Skeletal muscle satellite cell (primary cell): ENCODE results near the gene METTL25.

Experiments
- H3K27me3 ChIP-seq: 2 replicates; pipeline ENCODE4 v1.7.0; 2013; ENCODE audit warnings: low read length; ENCODE audit not compliant: control insufficient read depth, insufficient read depth
- H3K36me3 ChIP-seq: 2 replicates; pipeline ENCODE4 v1.7.0; 2013; ENCODE audit warnings: mild to moderate bottlenecking, control low read depth, low read length; ENCODE audit not compliant: insufficient read depth
- H3K4me1 ChIP-seq: 2 replicates; pipeline ENCODE4 v1.7.0; 2013; ENCODE audit warnings: low read length; ENCODE audit not compliant: control insufficient read depth, insufficient read depth
- H3K4me2 ChIP-seq: 2 replicates; pipeline ENCODE4 v1.7.0; 2013; ENCODE audit warnings: mild to moderate bottlenecking, low read length
- H3K4me3 ChIP-seq: 2 replicates; pipeline ENCODE4 v1.7.0; 2013; ENCODE audit warnings: low read length
- H3K9ac ChIP-seq: 2 replicates; pipeline ENCODE4 v1.7.0; 2013; ENCODE audit warnings: mild to moderate bottlenecking, low read depth, low read length, moderate library complexity
- H3K9me3 ChIP-seq: replicated peaks from 2 replicates; pipeline ENCODE4 v1.7.0; 2013; ENCODE audit warnings: mild to moderate bottlenecking, control low read depth, low read length

Gene METTL25

DNA sequence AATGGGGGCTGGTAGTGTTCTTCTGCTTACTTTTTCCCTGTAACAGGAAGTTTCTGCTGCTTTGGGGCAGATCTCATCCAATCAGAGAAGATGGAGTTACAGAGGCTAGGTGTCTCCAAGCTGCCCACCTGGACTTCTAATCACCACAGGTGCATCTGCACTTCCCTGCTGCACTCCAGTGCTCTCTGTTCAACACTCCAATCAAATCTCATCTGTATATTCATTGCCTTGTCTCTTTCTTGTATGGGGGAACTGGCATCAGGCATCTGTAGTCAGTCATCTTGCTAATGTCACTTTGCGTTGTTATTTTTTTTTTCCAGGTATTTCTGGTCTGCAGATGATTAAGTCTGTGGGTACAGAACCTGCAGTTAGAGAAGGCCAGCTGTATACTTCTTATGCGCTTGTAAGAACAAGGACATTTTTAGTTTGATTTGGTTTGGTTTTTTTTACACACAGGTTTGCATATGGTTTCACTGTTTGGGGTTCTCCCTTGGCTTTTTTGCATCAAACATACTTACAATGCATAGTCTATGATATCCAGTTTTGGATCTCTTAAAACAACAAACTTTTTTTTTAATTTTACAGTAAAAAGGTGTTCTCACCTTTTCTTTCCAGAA lies 116.0 kb downstream of the METTL25 start:
- H3K36me3 ChIP-seq = no peaks in the 10 kb centered on the region
- H3K4me2 ChIP-seq = peak overlapping the region; percentile 26
- no peak overlapping the region for H3K4me3 ChIP-seq
- H3K27me3 ChIP-seq = no peaks in the 10 kb centered on the region
- H3K9me3 ChIP-seq = no peaks in the 10 kb centered on the region
- H3K9ac ChIP-seq = no peak overlapping the region
- peaks cover 17% of the 10 kb centered on the region for H3K4me1 ChIP-seq

DNA sequence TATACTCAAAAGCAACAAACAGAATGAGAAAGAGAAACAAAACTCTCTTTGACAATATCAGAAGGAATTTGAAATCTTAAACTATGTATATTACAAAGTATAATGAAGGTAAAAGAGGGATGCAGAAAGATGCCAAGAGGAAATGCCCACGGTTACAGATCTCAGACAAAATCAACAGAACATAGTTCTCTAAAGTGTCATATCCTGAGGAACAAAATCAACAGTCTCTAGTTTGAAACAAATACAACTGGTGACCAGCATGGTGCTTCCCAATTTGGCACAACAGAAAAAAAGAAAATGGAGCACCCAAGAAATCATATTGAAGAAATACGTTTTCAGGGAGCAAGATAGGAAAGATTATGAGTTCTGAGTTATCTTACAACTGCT lies 116.5 kb downstream of the METTL25 start:
- peak overlapping the region; percentile 26 for H3K4me2 ChIP-seq
- H3K27me3 ChIP-seq = no peaks in the 10 kb centered on the region
- H3K9ac ChIP-seq = no peak overlapping the region
- peaks cover 17% of the 10 kb centered on the region for H3K4me1 ChIP-seq
- H3K36me3 ChIP-seq = no peaks in the 10 kb centered on the region
- H3K4me3 ChIP-seq = no peak overlapping the region
- H3K9me3 ChIP-seq = no peaks in the 10 kb centered on the region

DNA sequence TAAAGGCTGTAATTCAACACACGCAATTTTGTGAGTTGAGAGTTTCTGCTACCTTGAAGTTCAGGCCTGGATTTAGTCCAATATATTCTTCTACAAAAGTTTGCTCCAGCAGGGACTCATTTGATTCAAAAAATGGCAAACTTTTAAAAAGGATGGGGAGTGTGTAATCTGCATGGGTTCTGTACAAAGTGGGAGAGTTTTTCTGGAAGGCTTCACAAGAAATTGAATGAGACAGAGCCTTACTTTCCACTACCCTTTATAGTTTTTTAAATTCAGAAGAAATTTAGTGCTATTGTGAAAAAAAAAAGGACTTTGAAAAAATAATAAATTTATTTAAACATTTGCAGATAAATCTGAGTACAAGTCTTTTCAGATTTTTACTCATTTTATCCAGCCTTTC lies 116.9 kb downstream of the METTL25 start:
- H3K4me1 ChIP-seq = peaks cover 17% of the 10 kb centered on the region
- no peaks in the 10 kb centered on the region for H3K27me3 ChIP-seq
- no peak overlapping the region for H3K9ac ChIP-seq
- H3K4me2 ChIP-seq = peak overlapping the region; percentile 26
- no peaks in the 10 kb centered on the region for H3K36me3 ChIP-seq
- no peak overlapping the region for H3K4me3 ChIP-seq
- H3K9me3 ChIP-seq = no peaks in the 10 kb centered on the region

DNA sequence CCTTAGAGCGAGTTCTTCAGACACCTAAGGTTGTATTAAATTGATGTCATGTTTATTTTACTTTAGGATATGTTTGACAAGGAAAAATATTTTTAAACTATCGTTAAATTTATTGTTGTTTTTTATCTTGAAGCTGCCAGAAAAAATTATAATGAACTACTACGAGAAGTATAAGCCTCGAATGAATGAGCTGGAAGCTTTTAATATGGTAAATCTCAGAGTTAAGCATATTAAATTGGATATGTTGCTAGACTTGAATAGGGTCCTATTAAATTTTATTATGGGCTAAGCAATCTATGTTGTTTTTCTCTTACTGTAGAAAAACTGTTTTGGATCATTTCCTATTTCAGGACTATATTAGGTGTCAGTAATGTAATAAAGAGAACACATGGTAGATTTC lies 118.2 kb downstream of the METTL25 start:
- Histone ChIP-seq H3K9me3 (no peaks in the 10 kb centered on the region), H3K4me1 (peaks cover 14% of the 10 kb centered on the region), H3K27me3 (no peaks in the 10 kb centered on the region), H3K9ac (no peak overlapping the region), H3K36me3 (no peaks in the 10 kb centered on the region), H3K4me2 (no peak overlapping the region), H3K4me3 (no peak overlapping the region)

DNA sequence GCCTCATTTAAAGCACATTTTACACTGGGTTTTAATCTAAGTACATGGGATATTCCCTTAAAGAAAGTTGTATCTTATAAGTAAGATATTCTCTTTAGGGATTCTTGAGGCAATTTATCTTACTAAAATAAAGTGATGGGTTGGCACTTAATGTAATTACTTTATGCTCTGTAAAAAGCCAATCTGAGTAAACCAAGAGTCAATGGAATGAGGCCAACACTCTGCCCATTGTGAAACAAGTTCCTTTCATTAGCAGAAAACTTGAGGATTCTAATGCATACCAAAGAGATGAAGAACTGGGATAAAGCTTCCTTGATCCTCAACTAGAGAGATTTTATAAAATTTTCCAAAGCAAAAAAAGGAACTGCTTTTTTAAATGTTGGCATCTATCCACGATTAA lies 121.2 kb downstream of the METTL25 start:
- Histone ChIP-seq H3K27me3 (no peaks in the 10 kb centered on the region), H3K36me3 (no peaks in the 10 kb centered on the region), H3K4me2 (no peak overlapping the region), H3K9ac (no peak overlapping the region), H3K9me3 (no peaks in the 10 kb centered on the region), H3K4me3 (no peak overlapping the region), H3K4me1 (peaks cover 9% of the 10 kb centered on the region)

DNA sequence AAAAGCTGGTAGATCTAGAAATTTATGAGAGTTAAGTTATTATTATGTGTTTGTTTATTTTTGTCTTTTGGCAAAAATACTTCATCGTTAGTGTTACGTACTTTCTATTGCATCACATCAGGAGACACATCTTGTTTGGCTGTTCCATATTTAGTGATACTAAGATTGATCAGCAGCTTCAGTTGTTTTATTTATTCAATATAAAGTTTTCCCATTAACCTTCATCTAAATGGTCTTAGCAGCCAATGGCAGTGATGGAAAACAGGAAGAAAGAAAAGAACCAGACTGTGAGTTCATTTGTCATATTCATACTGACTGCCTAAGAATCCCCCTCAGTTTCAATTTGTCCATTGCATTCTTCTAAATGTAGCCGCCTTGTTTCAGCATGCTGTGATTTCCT lies 122.3 kb downstream of the METTL25 start:
- H3K4me1 ChIP-seq = no peaks in the 10 kb centered on the region
- H3K9ac ChIP-seq = no peak overlapping the region
- H3K4me2 ChIP-seq = no peak overlapping the region
- no peaks in the 10 kb centered on the region for H3K9me3 ChIP-seq
- H3K36me3 ChIP-seq = no peaks in the 10 kb centered on the region
- H3K4me3 ChIP-seq = no peak overlapping the region
- H3K27me3 ChIP-seq = no peaks in the 10 kb centered on the region

DNA sequence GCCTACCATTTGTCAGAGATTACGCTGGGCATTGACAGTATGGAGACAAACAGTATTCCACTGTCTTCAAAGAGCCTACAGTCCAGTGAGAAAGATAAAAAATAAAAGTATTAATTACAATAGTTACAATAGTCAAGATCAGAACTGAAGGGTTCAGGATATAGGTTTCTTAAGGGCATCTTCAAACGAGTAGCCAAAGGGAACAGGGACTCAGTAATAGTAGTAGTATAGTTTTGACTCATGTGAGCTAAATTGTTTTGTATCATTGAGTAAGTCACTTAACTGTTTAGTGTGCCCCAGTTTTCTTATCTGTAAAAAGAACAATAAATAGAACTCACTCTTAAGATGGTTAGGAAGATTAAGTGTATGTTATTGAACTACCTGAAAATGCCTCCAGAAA lies 123.6 kb downstream of the METTL25 start:
- Histone ChIP-seq H3K4me2 (no peak overlapping the region), H3K4me3 (no peak overlapping the region), H3K9ac (no peak overlapping the region), H3K4me1 (peaks cover 3% of the 10 kb centered on the region), H3K36me3 (no peaks in the 10 kb centered on the region), H3K9me3 (no peaks in the 10 kb centered on the region), H3K27me3 (no peaks in the 10 kb centered on the region)

DNA sequence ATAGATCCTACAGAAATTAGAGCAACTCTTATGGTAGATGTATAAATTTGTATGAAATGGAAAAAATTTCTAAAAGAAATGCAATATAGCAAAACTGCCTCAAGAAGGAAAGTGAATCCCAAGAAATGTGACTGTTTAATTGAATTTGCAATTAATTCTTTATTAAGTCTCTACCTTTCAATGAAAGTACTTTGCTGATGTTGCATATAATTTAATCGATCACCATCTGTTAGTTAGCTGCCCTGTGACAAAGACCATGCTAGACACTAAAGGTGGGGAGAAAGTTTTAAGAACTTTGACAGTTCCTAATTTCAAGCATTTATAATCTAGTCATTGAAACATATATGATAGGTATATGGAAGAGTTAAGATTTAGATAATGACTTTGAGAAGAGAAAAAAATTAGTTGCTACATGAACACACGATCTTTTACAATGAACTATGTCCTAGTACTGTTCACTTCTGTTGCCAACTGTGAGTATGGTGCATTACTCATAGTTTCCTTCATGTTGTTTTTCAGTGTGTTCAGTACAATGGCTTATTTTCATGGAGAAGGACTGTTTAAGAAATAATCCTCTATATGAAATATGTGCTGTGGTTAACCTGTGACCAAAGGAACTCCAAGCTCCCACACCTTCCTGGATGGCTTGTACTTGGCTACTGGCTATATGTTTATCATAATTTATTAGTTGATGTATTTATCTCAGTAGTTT lies 128.4 kb downstream of the METTL25 start:
- H3K4me3 ChIP-seq = no peak overlapping the region
- peaks cover 6% of the 10 kb centered on the region for H3K4me1 ChIP-seq
- no peaks in the 10 kb centered on the region for H3K36me3 ChIP-seq
- no peak overlapping the region for H3K9ac ChIP-seq
- no peaks in the 10 kb centered on the region for H3K27me3 ChIP-seq
- no peak overlapping the region for H3K4me2 ChIP-seq
- no peaks in the 10 kb centered on the region for H3K9me3 ChIP-seq

DNA sequence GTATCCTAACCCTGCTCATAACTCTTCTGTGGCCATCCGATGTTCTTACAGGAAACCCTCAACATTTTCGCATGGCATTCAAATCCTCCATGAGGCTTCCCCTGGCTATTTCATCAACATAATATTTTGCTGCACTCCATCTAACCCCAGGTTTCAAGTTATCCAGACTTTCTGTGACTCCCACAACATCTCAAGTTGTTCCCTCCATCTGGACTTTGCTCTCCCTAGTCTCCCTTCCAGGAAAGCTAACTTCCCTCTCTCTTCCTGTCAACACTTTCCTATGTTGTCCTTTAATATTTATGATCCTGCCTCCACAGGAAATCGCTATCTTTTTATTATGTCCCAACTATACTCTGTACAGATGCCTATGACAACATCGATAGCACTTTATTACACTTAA lies 146.1 kb downstream of the METTL25 start:
- H3K27me3 ChIP-seq = no peaks in the 10 kb centered on the region
- H3K9me3 ChIP-seq = no peaks in the 10 kb centered on the region
- H3K9ac ChIP-seq = no peak overlapping the region
- H3K4me3 ChIP-seq = no peak overlapping the region
- no peaks in the 10 kb centered on the region for H3K36me3 ChIP-seq
- H3K4me2 ChIP-seq = no peak overlapping the region
- no peaks in the 10 kb centered on the region for H3K4me1 ChIP-seq

DNA sequence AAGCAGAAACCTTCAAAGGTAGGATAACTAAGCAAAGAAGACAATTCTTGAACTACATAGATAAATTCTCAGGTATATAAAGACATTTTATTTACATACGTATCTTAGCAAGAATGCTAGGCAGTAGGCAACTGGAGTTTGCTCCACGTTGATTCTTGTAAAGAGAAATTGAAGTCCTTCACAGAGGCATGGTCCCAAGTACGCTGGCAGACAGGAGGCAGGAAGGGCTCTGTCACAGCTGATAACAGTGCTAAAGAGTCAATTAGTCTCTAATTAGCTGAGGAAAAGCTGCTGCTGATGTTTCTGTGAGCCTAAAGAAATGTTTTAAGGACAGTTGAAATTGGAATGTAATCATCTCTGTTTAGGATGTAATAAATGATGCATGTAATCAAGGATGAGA lies 146.8 kb downstream of the METTL25 start:
- Histone ChIP-seq H3K9ac (no peak overlapping the region), H3K27me3 (no peaks in the 10 kb centered on the region), H3K4me1 (no peaks in the 10 kb centered on the region), H3K36me3 (no peaks in the 10 kb centered on the region), H3K4me2 (no peak overlapping the region), H3K4me3 (no peak overlapping the region), H3K9me3 (no peaks in the 10 kb centered on the region)

DNA sequence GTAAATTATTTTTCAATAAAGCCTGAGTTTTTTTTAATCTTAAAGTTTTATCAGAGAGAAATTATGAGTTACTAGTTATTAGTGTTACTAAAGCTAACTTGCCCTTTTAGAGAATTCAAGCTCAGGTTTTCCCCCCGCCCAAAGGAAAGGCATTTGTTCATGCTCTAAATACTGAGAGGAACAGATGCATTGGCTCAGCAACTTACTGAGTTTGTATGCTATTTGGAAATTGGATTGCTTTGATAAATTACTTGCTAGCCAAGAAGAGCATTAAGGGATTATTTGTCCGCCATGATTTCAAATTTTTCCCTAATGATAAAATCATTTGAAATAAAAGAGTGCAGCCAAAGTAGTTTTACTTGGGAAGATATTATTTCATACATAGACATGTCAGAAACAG lies 149.4 kb downstream of the METTL25 start:
- H3K9ac ChIP-seq = no peak overlapping the region
- H3K36me3 ChIP-seq = no peaks in the 10 kb centered on the region
- H3K27me3 ChIP-seq = no peaks in the 10 kb centered on the region
- no peaks in the 10 kb centered on the region for H3K4me1 ChIP-seq
- H3K9me3 ChIP-seq = no peaks in the 10 kb centered on the region
- H3K4me3 ChIP-seq = no peak overlapping the region
- no peak overlapping the region for H3K4me2 ChIP-seq

DNA sequence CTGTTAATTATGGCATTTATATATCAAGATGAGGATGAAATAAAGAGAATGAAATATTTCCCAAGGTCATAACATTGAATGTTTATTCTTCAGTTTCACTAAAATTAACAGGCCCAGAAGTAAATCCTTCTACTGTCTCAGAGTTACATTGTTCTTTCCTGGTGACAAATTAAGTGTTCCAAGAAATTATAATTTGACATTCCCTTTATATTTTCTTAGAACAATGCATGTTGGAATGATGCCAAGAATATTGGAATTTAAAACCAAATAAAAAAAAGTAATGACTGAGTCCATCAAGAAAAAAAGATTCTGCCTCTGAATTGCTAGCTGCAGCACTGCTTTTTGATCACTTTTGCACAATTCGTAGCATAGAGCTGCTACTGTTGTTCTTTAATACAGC lies 152.1 kb downstream of the METTL25 start:
- H3K36me3 ChIP-seq = no peaks in the 10 kb centered on the region
- no peaks in the 10 kb centered on the region for H3K9me3 ChIP-seq
- no peaks in the 10 kb centered on the region for H3K27me3 ChIP-seq
- no peak overlapping the region for H3K9ac ChIP-seq
- no peaks in the 10 kb centered on the region for H3K4me1 ChIP-seq
- H3K4me3 ChIP-seq = no peak overlapping the region
- H3K4me2 ChIP-seq = no peak overlapping the region
